A549 (cell line): Measurements from ENCODE around the gene IFNL2. TPM values are rescaled to one million over a fixed set of nuclear protein-coding genes. Genes with fewer than 3 reads are reported as not detected.

ENCODE experiments used
- ATAC-seq, 2 experiments: fragments of 200-7000 bp in 1 of 2; fragments of >200 bp in 1 of 2; cut with Nextera tagmentation in 1 of 2; cut with Tn5 transposase in 1 of 2; 3 replicates each; pipeline versions ENCODE4 v1.8.0 to v1.9.1; 2018 to 2020; ENCODE audit warnings: mild to moderate bottlenecking in 1 of 2, moderate library complexity in 1 of 2
- CTCF ChIA-PET: fragments of 300-600 bp; sonication (Branson Sonifier 250); formaldehyde crosslinking; extraction: SDS; loops from one replicate; lab custom pipeline; 2021; ENCODE audit warnings: antibody characterized with exemption, inconsistent platforms; lab: Yijun Ruan, JAX
- POLR2A ChIA-PET: fragments of 350-600 bp; formaldehyde crosslinking; extraction: SDS; loops from one replicate; lab custom pipeline; 2021; ENCODE audit warnings: antibody characterized with exemption, inconsistent platforms; lab: Yijun Ruan, JAX
- DNase-seq, 2 experiments: peaks; one replicate each; pipeline versions ENCODE4 v3.0.0 to v3.0.0-alpha.2; 2011 to 2016; ENCODE audit warnings: low read depth in 1 of 2, low spot score in 1 of 2
- FAIRE-seq: peaks from 2 replicates; lab custom pipeline; 2011; peaks lifted over from hg19 to GRCh38; lab: Jason Lieb, UNC
- H3K27ac ChIP-seq, 2 experiments: fragments of >200 bp; sonication (Bioruptor Twin); formaldehyde crosslinking; 3 replicates each; pipeline ENCODE4 v1.5.1; 2016 to 2017
- H3K4me1 ChIP-seq: fragments of >200 bp; sonication (Bioruptor Twin); formaldehyde crosslinking; 3 replicates; pipeline ENCODE4 v1.6.1; 2016
- H3K4me2 ChIP-seq: fragments of >200 bp; sonication (Bioruptor Twin); formaldehyde crosslinking; 3 replicates; pipeline ENCODE4 v1.6.1; 2016
- H3K4me3 ChIP-seq: fragments of >200 bp; sonication (Bioruptor Twin); formaldehyde crosslinking; 3 replicates; pipeline ENCODE4 v1.5.1; 2016
- H3K9me3 ChIP-seq: fragments of >200 bp; sonication (Bioruptor Twin); formaldehyde crosslinking; 3 replicates; pipeline ENCODE4 v1.6.1; 2016
- CBX2 ChIP-seq: fragments of 200-600 bp; sonication (generic); IDR thresholded peaks from 2 replicates; pipeline ENCODE4 v1.6.1; 2016; ENCODE audit warnings: low read depth, mild to moderate bottlenecking, borderline replicate concordance
- CEBPB ChIP-seq, 2 experiments: fragments of >200 bp in 1 of 2; sonication (Bioruptor Twin) in 1 of 2; formaldehyde crosslinking in 1 of 2; IDR thresholded peaks; 2 replicates each; pipeline ENCODE4 v1.6.1; 2012 to 2016
- CHD2 ChIP-seq: fragments of 150-350 bp; IDR thresholded peaks from 2 replicates; pipeline ENCODE4 v1.6.1; 2014; ENCODE audit warnings: low read length; ENCODE audit not compliant: partially characterized antibody
- EHF ChIP-seq: fragments of 250-450 bp; sonication (Bioruptor Pico); IDR thresholded peaks from 2 replicates; pipeline ENCODE4 v1.5.0; 2020; ENCODE audit warnings: mild to moderate bottlenecking
- FOSB ChIP-seq: fragments of 250-450 bp; sonication (Bioruptor Pico); IDR thresholded peaks from 2 replicates; pipeline ENCODE4 v1.5.0; 2020; ENCODE audit warnings: mild to moderate bottlenecking, moderate library complexity
- FOXS1 ChIP-seq: fragments of 250-450 bp; sonication (Bioruptor Pico); IDR thresholded peaks from 2 replicates; pipeline ENCODE4 v1.5.0; 2020; ENCODE audit warnings: mild to moderate bottlenecking, moderate library complexity
- HDAC2 ChIP-seq: fragments of 200-600 bp; sonication (generic); IDR thresholded peaks from 2 replicates; pipeline ENCODE4 v1.6.1; 2016
- HOXB13 ChIP-seq: fragments of 250-450 bp; sonication (Bioruptor Pico); IDR thresholded peaks from 2 replicates; pipeline ENCODE4 v1.5.0; 2020; ENCODE audit warnings: low read depth, mild to moderate bottlenecking, moderate library complexity
- JUNB ChIP-seq: fragments of >200 bp; sonication (Bioruptor Twin); formaldehyde crosslinking; IDR thresholded peaks from 2 replicates; pipeline ENCODE4 v1.6.1; 2016
- MYC ChIP-seq: IDR thresholded peaks from 2 replicates; pipeline ENCODE4 v1.6.1; 2012; ENCODE audit warnings: mild to moderate bottlenecking, inconsistent platforms, low read length, improper control_type of control experiment, borderline replicate concordance
- NR3C1 ChIP-seq: fragments of >200 bp; sonication (Bioruptor Twin); formaldehyde crosslinking; IDR thresholded peaks from 3 replicates; pipeline ENCODE4 v1.6.1; 2017
- RCOR1 ChIP-seq: fragments of 150-350 bp; IDR thresholded peaks from 2 replicates; pipeline ENCODE4 v1.6.1; 2014; ENCODE audit warnings: antibody characterized with exemption, low read length, low read depth
- RFX5 ChIP-seq: fragments of 450-650 bp; IDR thresholded peaks from 2 replicates; pipeline ENCODE4 v1.7.1; 2014; ENCODE audit warnings: antibody characterized with exemption, mild to moderate bottlenecking, moderate library complexity
- ZFP36 ChIP-seq: fragments of 450-650 bp; IDR thresholded peaks from 2 replicates; pipeline ENCODE4 v1.6.1; 2014; ENCODE audit warnings: borderline replicate concordance; ENCODE audit not compliant: partially characterized antibody
- whole genome bisulfite sequencing: methylation state at CpG from one replicate; pipeline ENCODE4 v1.1.6; 2017; ENCODE audit errors: missing lambda C conversion rate; 5-methylcytosine and 5-hydroxymethylcytosine counted together
- polyA plus RNA-seq, 4 experiments: library from polyadenylated mRNA; depleted of rRNA in 3 of 4; stranded (reverse); fragments of >200 nt; fragmentation: RNase III in 1 of 4; extraction: RNeasy Plus Mini Kit Qiagen cat#74134 plus additional on column Dnase treatment in 1 of 4; gene quantifications; 2 replicates in 3 of 4; 3 replicates in 1 of 4; pipeline ENCODE4 v1.2.3, GENCODE V29; 2011 to 2017
- TF ChIP-seq, protein P1 (sequence below): fragments of 200-600 bp; sonication (generic); IDR thresholded peaks from 2 replicates; pipeline ENCODE4 v1.6.1; 2016; ENCODE audit warnings: antibody characterized with exemption, mild to moderate bottlenecking, moderate library complexity
- TF ChIP-seq, protein P2 (sequence below): fragments of 250-450 bp; sonication (Bioruptor Pico); IDR thresholded peaks from 2 replicates; pipeline ENCODE4 v1.5.0; 2021; ENCODE audit warnings: mild to moderate bottlenecking, moderate library complexity, borderline replicate concordance

IFNL2 gene
- polyA plus RNA-seq, 2 of the 4 experiments (the other 2 are of a cell fraction): not detected

GRCh38 chr19:39257227-39257626 is 11.0 kb upstream of the IFNL2 start:
- Histone ChIP-seq H3K9me3 (no peaks in the 10 kb centered on the region), H3K4me2 (no peak overlapping the region)
- FAIRE-seq (peak; percentile 81), DNase-seq (no peak)
- CTCF ChIA-PET: no interaction called here
- 89% methylated on average over 4 of the region's 4 CpGs for WGBS
- TF ChIP-seq FOXS1 (no peak), RCOR1 (no peak), NR3C1 (no peak), CEBPB (IDR thresholded peaks at IDR 0.05) (no peak)
- TF ChIP-seq, protein P1, sequence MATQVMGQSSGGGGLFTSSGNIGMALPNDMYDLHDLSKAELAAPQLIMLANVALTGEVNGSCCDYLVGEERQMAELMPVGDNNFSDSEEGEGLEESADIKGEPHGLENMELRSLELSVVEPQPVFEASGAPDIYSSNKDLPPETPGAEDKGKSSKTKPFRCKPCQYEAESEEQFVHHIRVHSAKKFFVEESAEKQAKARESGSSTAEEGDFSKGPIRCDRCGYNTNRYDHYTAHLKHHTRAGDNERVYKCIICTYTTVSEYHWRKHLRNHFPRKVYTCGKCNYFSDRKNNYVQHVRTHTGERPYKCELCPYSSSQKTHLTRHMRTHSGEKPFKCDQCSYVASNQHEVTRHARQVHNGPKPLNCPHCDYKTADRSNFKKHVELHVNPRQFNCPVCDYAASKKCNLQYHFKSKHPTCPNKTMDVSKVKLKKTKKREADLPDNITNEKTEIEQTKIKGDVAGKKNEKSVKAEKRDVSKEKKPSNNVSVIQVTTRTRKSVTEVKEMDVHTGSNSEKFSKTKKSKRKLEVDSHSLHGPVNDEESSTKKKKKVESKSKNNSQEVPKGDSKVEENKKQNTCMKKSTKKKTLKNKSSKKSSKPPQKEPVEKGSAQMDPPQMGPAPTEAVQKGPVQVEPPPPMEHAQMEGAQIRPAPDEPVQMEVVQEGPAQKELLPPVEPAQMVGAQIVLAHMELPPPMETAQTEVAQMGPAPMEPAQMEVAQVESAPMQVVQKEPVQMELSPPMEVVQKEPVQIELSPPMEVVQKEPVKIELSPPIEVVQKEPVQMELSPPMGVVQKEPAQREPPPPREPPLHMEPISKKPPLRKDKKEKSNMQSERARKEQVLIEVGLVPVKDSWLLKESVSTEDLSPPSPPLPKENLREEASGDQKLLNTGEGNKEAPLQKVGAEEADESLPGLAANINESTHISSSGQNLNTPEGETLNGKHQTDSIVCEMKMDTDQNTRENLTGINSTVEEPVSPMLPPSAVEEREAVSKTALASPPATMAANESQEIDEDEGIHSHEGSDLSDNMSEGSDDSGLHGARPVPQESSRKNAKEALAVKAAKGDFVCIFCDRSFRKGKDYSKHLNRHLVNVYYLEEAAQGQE: no peak
- TF ChIP-seq, all 56 proteins: peak for 0
- Histone ChIP-seq H3K27ac (no peak overlapping the region), H3K4me1 (no peaks in the 10 kb centered on the region), H3K4me3 (no peak overlapping the region)
- no peak for ATAC-seq
- POLR2A ChIA-PET: no interaction called here

- POLR2A ChIA-PET: no interaction called here
- H3K4me2 ChIP-seq: no peak overlapping the region
- 59% methylated on average over 3 of the region's 3 CpGs for WGBS
- CTCF ChIA-PET: interaction anchor here (0.6 to 2.8 kb wide), 10 partner anchors 11 to 1159 kb away, joined by 3 to 17 read pairs (median 3); partner anchors contain the start of gene IFNL4
- DNase-seq: no peak
- TF ChIP-seq RFX5: peak; percentile 89
- peak; percentile 57 for TF ChIP-seq ZFP36
- no peak for TF ChIP-seq CHD2
- TF ChIP-seq, all 56 proteins: peak for 2
- Histone ChIP-seq H3K9me3 (no peaks in the 10 kb centered on the region), H3K4me3 (no peak overlapping the region), H3K4me1 (no peaks in the 10 kb centered on the region), H3K27ac (no peak overlapping the region)
- ATAC-seq (no peak), FAIRE-seq (no peak)
Observed at GRCh38 chr19:39261704-39262103, 6.5 kb upstream of the IFNL2 start.

DNA sequence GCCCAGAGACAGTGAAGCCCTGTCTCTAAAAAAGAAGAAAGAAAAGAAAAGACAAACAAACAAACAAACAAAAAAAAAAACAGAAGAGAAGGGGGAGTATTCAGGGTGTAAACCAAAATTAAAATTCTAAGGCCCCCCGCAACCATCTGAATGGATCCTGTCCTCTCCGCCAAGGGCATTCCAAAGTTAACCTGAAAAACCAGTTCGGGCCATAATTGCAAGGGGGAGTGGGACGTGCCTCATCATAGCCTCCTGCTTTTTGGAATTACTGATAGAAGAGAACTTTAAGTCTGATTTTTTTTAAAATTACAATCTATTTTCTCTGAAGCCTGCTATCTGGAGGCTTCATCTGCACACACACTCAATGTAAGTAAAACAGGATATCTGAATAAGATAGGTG is 5.7 kb upstream of the IFNL2 start:
- 61% methylated on average over 4 of the region's 4 CpGs for WGBS
- POLR2A ChIA-PET: no interaction called here
- FAIRE-seq: no peak
- Histone ChIP-seq H3K9me3 (no peaks in the 10 kb centered on the region), H3K4me2 (no peak overlapping the region), H3K4me1 (no peaks in the 10 kb centered on the region), H3K4me3 (no peak overlapping the region), H3K27ac (no peak overlapping the region)
- CTCF ChIA-PET: interaction anchor here (0.6 to 2.8 kb wide), 7 partner anchors 12 to 1159 kb away, joined by 3 to 17 read pairs (median 3); partner anchors contain the start of gene IFNL4
- DNase-seq: no peak
- TF ChIP-seq JUNB: no peak
- TF ChIP-seq, protein P2, sequence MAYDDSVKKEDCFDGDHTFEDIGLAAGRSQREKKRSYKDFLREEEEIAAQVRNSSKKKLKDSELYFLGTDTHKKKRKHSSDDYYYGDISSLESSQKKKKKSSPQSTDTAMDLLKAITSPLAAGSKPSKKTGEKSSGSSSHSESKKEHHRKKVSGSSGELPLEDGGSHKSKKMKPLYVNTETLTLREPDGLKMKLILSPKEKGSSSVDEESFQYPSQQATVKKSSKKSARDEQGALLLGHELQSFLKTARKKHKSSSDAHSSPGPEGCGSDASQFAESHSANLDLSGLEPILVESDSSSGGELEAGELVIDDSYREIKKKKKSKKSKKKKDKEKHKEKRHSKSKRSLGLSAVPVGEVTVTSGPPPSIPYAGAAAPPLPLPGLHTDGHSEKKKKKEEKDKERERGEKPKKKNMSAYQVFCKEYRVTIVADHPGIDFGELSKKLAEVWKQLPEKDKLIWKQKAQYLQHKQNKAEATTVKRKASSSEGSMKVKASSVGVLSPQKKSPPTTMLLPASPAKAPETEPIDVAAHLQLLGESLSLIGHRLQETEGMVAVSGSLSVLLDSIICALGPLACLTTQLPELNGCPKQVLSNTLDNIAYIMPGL (CRISPR knock-in tag): no peak
- no peak for TF ChIP-seq HDAC2
- no peak for TF ChIP-seq FOSB (CRISPR knock-in tag)
- TF ChIP-seq CBX2: no peak
- TF ChIP-seq, protein P1: no peak
- TF ChIP-seq MYC: no peak
- TF ChIP-seq HOXB13: no peak
- TF ChIP-seq EHF (CRISPR knock-in tag): no peak
- TF ChIP-seq CEBPB (IDR thresholded peaks at IDR 0.05): no peak
- no peak for ATAC-seq
